GM18868 (cell line): ENCODE data around the gene GPR75.
"Not testable (repeated sequence)": the region's sequence is repeated elsewhere in the genome, so short reads cannot be mapped to it uniquely, and the experiment has no call there.

Experiments used
- ATAC-seq: cut with Tn5 transposase; IDR thresholded peaks from one replicate; pipeline ENCODE4 v1.9.1; 2021; ENCODE audit warnings: mild to moderate bottlenecking, moderate library complexity; ENCODE audit not compliant: unreplicated experiment

GPR75 gene

DNA sequence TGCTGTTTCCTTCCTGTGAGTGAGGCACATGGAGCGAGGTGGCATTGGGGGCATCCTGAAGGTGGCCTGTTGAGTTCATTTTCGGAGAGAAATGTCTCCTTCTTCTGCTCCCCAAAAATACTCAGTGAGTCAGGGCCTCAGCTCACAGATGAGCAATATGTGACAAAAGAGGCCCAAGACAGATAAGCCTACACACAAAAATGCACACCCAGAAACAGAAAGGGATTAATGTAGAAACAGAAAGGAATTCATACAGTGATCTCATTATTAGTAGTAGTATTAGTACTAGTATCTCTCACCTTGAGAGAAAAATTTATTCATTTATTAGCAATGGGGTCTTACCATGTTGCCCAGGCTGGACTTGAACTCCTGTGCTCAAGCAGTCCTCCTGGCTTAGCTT, 5.1 kb downstream of the GPR75 start:
- ATAC-seq: no peak

DNA sequence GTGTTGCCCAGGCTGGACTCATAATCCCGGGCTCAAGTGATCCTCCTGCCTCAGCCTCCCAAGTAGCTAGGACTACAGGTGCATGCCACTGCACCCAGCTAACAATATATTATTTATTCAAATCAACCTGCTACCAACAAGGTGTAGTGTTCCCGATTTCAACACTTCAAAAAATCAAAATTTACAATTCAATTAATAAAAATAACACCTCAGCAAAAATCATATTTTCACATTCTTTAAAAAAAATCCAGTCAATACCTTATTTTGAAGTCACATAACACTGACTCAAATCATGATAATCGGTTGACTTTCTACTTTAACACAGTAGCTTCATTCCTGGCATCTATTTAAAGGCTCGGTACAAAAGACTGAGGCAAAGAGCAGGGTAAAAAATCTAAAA, 7.2 kb downstream of the GPR75 start:
- no peak for ATAC-seq

GRCh38 chr2:53851052-53851757, 8.6 kb downstream of the GPR75 start:
- ATAC-seq: not testable (repeated sequence)

GRCh38 chr2:53848062-53848461, 11.7 kb downstream of the GPR75 start:
- no peak for ATAC-seq

DNA sequence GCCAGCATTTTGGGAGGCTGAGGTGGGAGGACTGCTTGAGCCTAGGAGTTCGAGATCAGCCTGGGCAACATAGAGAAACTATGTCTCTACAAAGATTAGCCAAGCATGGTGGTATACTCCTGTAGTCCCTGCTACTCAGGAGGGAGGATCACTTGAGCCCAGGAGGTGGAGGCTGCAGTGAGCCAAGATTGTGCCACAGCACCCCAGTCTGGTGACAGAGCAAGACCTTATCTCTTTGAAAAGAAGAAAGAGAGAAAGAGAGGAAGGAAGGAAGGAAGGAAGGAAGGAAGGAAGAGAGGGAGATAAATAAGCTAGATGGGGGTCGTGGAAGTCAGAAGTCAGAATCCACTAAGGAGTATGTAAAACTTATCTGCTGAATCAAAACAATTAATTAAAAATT, 16.2 kb downstream of the GPR75 start:
- no peak for ATAC-seq

DNA sequence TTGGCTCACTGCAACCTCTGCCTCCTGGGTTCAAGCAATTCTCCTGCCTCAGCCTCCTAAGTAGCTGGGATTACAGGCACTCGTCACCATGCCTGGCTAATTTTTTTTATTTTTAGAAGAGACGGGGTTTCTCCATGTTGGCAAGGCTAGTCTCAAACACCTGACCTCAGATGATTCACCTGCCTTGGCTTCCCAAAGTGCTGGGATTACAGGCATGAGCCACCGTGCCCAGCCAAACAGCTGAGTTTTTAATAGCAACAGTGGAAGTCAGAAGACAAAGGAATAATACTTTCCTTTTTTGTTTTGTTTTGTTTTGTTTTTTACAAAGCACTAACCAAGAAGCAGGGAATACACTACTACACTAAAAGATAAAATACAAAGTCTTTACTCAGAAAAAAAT, 16.9 kb downstream of the GPR75 start:
- no peak for ATAC-seq

DNA sequence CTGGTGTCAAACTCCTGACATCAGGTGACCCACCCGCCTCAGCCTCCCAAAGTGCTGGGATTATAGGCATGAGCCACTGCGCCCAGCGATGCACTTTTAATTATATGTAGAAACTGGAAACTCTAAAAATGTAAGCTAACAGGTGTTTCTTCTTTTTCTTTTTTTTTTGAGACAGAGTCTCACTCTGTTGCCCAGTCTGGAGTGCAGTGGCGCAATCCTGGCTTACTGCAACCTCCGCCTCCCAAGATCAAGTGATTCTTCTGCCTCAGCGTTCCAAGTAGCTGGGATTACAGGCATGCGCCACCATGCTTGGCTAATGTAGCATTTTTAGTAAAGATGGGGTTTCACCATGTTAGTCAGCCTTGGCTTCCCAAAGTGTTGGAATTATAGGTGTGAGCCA, 18.1 kb downstream of the GPR75 start:
- not testable (repeated sequence) for ATAC-seq

- ATAC-seq: no peak
These were observed 19.2 kb downstream of the GPR75 start for GRCh38 chr2:53840580-53840979.

- ATAC-seq: not testable (repeated sequence)
These were observed 29.8 kb downstream of the GPR75 start for GRCh38 chr2:53829980-53830290.

- ATAC-seq: no peak
These were observed 30.3 kb downstream of the GPR75 start for GRCh38 chr2:53829273-53829979.

GRCh38 chr2:53828331-53828730, 31.4 kb downstream of the GPR75 start:
- ATAC-seq: no peak

DNA sequence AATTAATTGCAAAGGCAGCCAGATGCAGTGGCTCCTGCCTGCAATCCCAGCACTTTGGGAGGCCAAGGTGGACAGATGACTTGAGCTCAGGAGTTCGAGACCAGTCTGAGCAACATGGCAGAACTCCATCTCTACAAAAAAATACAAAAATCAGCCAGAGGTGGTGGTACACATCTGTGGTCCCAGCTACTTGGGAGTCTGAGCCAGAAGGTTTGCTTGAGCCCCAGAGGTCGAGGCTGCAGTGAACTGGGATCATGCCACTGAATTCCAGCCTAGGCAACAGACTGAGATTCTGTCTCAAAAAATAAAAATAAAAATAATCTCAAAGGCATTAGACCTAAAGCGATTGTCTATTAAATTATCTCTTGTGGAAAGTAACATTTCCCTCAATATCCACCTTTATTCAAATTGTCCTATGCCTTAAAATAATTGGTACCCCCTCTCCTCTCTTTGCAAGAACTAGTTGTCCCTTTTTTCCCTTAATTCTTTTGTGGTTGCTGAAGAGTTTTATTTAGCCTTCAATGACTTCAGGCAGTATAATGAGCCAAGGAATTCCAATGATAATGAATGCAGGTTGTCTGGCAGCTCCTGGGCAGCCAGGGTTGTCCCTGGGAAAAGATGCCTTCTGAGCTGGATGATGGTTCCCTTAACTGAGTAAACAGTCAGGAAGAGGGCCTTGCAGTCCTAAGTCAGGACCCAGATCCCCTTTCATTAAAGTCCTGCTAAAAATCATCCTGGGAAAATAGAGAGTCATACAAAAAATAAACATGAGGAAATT, 32.2 kb downstream of the GPR75 start:
- no peak for ATAC-seq

DNA sequence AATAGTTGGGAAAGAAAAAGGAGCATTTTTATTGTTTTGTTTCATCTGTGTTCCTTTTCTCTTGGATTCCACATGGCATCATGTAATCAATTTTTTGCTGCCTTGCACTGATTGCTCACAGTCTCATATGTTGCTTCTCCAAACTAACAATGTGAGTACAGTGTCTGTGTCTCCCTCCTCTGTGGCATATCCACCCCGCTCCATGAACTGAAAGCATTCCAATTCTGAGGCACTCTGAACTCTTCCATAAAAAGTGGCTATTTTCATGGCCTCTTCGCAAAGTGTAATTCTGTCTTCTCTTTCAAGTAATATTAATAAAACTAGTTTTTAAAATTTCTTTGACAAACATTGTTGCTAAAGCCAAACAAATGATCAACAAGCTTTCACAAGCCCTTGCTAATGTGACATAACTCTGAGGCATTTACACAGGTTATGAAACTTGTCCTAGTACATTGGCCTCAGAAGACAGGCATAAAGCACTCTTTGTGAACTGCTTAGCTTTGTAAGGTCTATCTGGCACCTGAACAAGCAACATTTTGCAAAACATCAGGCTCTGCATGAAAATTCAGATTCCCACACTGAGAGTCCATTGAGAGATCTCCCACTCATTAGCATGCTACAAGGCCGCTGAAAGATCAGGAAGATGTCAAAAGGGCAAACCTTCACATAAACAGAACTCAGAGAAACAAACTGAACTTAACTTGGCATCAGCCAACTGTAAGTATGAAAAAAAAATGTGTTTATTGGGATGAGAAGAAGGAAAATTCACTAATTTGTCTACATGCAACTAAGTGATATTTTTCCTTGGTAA, 33.0 kb downstream of the GPR75 start:
- no peak for ATAC-seq

DNA sequence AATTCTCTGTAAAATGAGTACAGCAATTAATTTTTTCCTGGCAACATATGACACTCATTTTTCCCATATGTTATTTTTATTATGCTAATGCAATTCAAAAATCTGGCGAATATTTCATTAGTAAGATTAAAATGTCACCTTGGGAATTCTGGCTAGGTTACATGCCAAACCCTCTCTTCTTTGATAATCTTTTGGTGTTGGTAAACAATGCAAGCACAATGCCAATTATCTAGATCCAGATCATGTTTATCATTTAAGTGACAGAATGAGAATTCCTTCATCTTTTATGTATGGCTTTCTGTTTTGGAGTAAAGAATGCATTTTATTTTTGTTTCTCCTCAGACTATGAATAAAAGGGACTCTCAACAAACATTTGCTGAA, 33.7 kb downstream of the GPR75 start:
- no peak for ATAC-seq

DNA sequence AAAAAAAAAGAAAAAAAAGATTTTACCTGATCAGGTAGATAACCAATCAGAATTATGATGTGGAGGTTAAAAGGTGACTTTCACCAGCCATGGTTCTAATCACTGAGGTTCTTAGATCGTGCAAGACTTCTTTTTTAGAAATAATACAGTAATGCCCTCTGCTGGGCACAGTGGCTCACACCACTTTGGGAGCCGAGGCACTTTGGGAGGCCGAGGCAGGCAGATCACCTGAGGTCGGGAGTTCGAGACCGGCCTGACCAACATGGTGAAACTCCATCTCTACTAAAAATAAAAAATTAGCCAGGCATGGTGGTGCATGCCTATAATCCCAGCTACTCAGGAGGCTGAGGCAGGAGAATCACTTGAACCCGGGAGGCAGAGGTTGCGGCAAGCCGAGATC, 36.1 kb downstream of the GPR75 start:
- peak; percentile 69 for ATAC-seq

GRCh38 chr2:53821810-53822209, 38.0 kb downstream of the GPR75 start:
- ATAC-seq: no peak

GRCh38 chr2:53820711-53821110, 39.1 kb downstream of the GPR75 start:
- ATAC-seq: no peak

DNA sequence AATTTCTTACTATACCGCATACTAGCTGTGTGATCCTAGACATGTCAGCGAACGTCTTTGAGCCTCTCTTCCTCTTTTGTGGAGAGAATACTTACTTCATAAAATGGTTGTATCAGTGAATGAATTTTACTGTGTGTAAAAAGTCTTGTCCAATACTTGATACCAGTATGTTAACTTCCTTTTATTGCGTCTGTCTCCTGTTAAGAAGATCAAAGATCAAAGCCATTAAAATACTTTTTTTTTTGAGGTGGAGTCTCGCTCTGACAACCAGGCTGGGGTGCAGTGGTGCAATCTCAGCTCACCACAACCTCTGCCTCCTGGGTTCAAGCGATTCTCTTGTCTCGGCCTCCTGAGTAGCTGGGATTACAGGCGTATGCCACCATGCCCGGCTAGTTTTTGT, 39.7 kb downstream of the GPR75 start:
- ATAC-seq: no peak

DNA sequence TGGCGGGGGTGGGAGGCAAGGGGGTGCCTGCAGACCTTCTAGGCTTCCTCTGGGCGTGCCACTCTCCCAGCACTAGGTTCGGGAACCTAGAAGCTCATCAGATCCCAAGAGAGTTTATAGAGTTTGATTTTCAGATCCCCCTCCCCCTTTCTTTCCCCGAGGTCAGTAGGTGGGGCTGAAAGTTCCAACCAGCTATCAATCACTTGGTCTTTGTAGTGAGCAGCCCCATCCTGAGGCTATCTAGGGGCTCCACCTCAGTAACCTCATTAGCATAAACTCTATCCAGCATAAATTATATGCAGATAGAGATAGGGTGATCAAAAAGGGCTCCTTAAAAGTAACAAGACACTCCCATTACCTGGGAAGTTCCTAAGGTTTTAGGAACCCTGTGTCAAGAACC, 40.1 kb downstream of the GPR75 start:
- no peak for ATAC-seq

DNA sequence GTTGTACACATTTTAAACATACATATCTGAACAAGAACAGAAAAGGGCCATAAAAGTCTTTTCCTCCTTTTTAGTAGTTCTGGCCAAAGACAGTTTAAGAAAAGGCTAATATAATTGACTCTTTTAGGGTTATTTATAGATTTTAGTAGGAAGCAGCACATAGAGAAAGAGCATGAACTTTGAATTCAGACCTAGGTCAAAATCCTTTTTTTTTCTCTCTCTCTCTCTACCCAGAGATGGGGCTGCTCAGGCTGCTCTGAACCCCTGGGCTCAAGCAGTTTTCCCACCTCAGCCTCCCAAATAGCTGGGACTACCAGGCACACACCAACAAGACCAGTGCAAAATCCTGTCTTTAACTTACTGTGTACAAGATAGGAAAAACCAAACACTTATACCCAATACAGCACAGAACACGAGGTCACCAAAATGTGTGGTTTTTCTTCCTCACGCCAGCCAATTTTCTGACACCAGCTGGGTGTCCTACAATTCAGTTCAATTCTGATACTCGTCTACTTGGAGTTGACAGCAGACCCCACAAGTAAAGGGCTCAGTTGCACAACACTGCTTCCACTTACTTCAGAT, 40.8 kb downstream of the GPR75 start:
- ATAC-seq: no peak

- no peak for ATAC-seq
These were observed 46.6 kb downstream of the GPR75 start for GRCh38 chr2:53813151-53813550.
